Cardiac muscle cell (in vitro differentiated cells and primary cell): ENCODE data around the gene MYL1. TPM values are rescaled to one million over a fixed set of nuclear protein-coding genes. Genes with fewer than 3 reads are reported as not detected.

ENCODE experiments used
- DNase-seq, 2 donors: peaks; one replicate each; pipeline versions ENCODE4 v3.0.0 to v3.0.0-alpha.2; 2010 to 2017; ENCODE audit warnings: low read depth in 1 of 2, low spot score in 1 of 2
- H3K27ac ChIP-seq: fragments of 200-600 bp; sonication (generic); 2 replicates; pipeline ENCODE4 v1.5.1; 2016
- H3K27me3 ChIP-seq: fragments of 200-600 bp; sonication (generic); 2 replicates; pipeline ENCODE4 v1.6.0; 2016; ENCODE audit warnings: control low read depth
- H3K36me3 ChIP-seq: fragments of 200-600 bp; sonication (generic); 2 replicates; pipeline ENCODE4 v1.5.1; 2016; ENCODE audit warnings: control low read depth
- H3K4me1 ChIP-seq: fragments of 200-600 bp; sonication (generic); 2 replicates; pipeline ENCODE4 v1.8.1; 2017; ENCODE audit warnings: low read depth, mild to moderate bottlenecking, mixed run types
- H3K4me3 ChIP-seq: fragments of 200-600 bp; sonication (generic); 2 replicates; pipeline ENCODE4 v1.5.1; 2016; ENCODE audit warnings: mild to moderate bottlenecking
- H3K9me3 ChIP-seq: fragments of 200-600 bp; sonication (generic); 2 replicates; pipeline ENCODE4 v1.5.1; 2017; ENCODE audit warnings: low read depth, mild to moderate bottlenecking, control low read depth
- CTCF ChIP-seq: IDR thresholded peaks from 2 replicates; pipeline ENCODE4 v1.5.1; 2012; ENCODE audit warnings: low read depth, mild to moderate bottlenecking, low read length
- polyA plus RNA-seq: library from polyadenylated mRNA; unstranded; fragments of >200 nt; fragmentation: Nextera tagmentation; extraction: Ambion mirVana; gene quantifications from 2 replicates; pipeline ENCODE4 v1.2.1, GENCODE V29; 2016
- total RNA-seq: library from RNA; depleted of rRNA; stranded (reverse); fragments of >200 nt; gene quantifications from 2 replicates; pipeline ENCODE4 v1.2.3, GENCODE V29; 2016

MYL1 gene
- total and polyA plus RNA-seq, 2 experiments from 2014 or later: 10.5 TPM; not detected in 1

GRCh38 chr2:210310550-210310949, 4.4 kb downstream of the MYL1 start:
- TF ChIP-seq CTCF: no peak
- peaks cover 8% of the 10 kb centered on the region for H3K4me1 ChIP-seq
- no peaks in the 10 kb centered on the region for H3K9me3 ChIP-seq
- H3K27ac ChIP-seq: no peak overlapping the region
- no peak overlapping the region for H3K4me3 ChIP-seq
- peaks cover 2% of the 10 kb centered on the region for H3K27me3 ChIP-seq
- peak in 1 of 2 donors; percentile 33 for DNase-seq
- H3K36me3 ChIP-seq: no peaks in the 10 kb centered on the region

GRCh38 chr2:210309548-210310233, 5.3 kb downstream of the MYL1 start:
- Histone ChIP-seq H3K36me3 (no peaks in the 10 kb centered on the region), H3K4me1 (peaks cover 8% of the 10 kb centered on the region), H3K27me3 (peaks cover 2% of the 10 kb centered on the region), H3K27ac (no peak overlapping the region), H3K9me3 (no peaks in the 10 kb centered on the region), H3K4me3 (no peak overlapping the region)
- no peak for DNase-seq
- no peak for TF ChIP-seq CTCF

- Histone ChIP-seq H3K36me3 (no peaks in the 10 kb centered on the region), H3K4me3 (no peak overlapping the region), H3K27me3 (no peaks in the 10 kb centered on the region), H3K9me3 (no peaks in the 10 kb centered on the region), H3K27ac (no peak overlapping the region), H3K4me1 (no peaks in the 10 kb centered on the region)
- no peak for DNase-seq
- no peak for TF ChIP-seq CTCF
These were observed 11.5 kb downstream of the MYL1 start for GRCh38 chr2:210303498-210303897.

- no peaks in the 10 kb centered on the region for H3K4me1 ChIP-seq
- no peak overlapping the region for H3K27ac ChIP-seq
- no peaks in the 10 kb centered on the region for H3K27me3 ChIP-seq
- H3K36me3 ChIP-seq: no peaks in the 10 kb centered on the region
- no peak for DNase-seq
- H3K9me3 ChIP-seq: no peaks in the 10 kb centered on the region
- no peak for TF ChIP-seq CTCF
- no peak overlapping the region for H3K4me3 ChIP-seq
These were observed 12.6 kb downstream of the MYL1 start for GRCh38 chr2:210302326-210302725.

- no peak for TF ChIP-seq CTCF
- Histone ChIP-seq H3K4me3 (no peak overlapping the region), H3K9me3 (no peaks in the 10 kb centered on the region), H3K4me1 (no peaks in the 10 kb centered on the region), H3K27me3 (no peaks in the 10 kb centered on the region), H3K27ac (no peak overlapping the region), H3K36me3 (no peaks in the 10 kb centered on the region)
- no peak for DNase-seq
These were observed 15.1 kb downstream of the MYL1 start for GRCh38 chr2:210299866-210300373.
